H1 (cell line): Measurements from ENCODE around the gene GCK. TPM values are rescaled to one million over a fixed set of nuclear protein-coding genes. Genes with fewer than 3 reads are reported as not detected.

Experiments
- CTCF ChIA-PET: fragments of 300-600 bp; sonication (Branson Sonifier 250); formaldehyde crosslinking; loops from one replicate; lab custom pipeline; 2021; ENCODE audit not compliant: partially characterized antibody; lab: Charles Lee
- POLR2A ChIA-PET: fragments of 300-600 bp; sonication (Branson Sonifier 250); formaldehyde crosslinking; loops from one replicate; lab custom pipeline; 2021; ENCODE audit warnings: inconsistent platforms; ENCODE audit not compliant: partially characterized antibody; lab: Charles Lee
- DNase-seq, 2 experiments: peaks; one replicate each; pipeline versions ENCODE4 v3.0.0 to v3.0.0-alpha.2; 2010 to 2022; ENCODE audit warnings: low spot score in 2 of 2, low read depth in 1 of 2, mixed read lengths in 1 of 2
- FAIRE-seq: peaks from 2 replicates; lab custom pipeline; 2011; peaks lifted over from hg19 to GRCh38; lab: Jason Lieb, UNC
- H2AFZ ChIP-seq: 2 replicates; pipeline ENCODE4 v1.8.1; 2012; ENCODE audit warnings: low read length, inconsistent platforms
- H2AK5ac ChIP-seq: 2 replicates; pipeline ENCODE4 v1.6.1; 2013; ENCODE audit warnings: low read depth, low read length
- H2BK120ac ChIP-seq: replicated peaks from 2 replicates; pipeline ENCODE3; 2013; ENCODE audit warnings: low read depth, low read length, inconsistent platforms
- H2BK12ac ChIP-seq: 2 replicates; pipeline ENCODE4 v1.6.1; 2013; ENCODE audit warnings: low read depth, low read length
- H2BK15ac ChIP-seq: 2 replicates; pipeline ENCODE4 v1.6.1; 2013; ENCODE audit warnings: low read length
- H2BK20ac ChIP-seq: 2 replicates; pipeline ENCODE4 v1.6.1; 2013; ENCODE audit warnings: low read length
- H2BK5ac ChIP-seq: 2 replicates; pipeline ENCODE4 v1.6.1; 2013; ENCODE audit warnings: low read depth, low read length
- H3K14ac ChIP-seq: 2 replicates; pipeline ENCODE4 v1.6.1; 2013; ENCODE audit warnings: inconsistent platforms; ENCODE audit not compliant: insufficient read length
- H3K18ac ChIP-seq: 2 replicates; pipeline ENCODE4 v1.6.1; 2013; ENCODE audit warnings: low read length; ENCODE audit errors: extremely low read depth
- H3K23ac ChIP-seq: 2 replicates; pipeline ENCODE4 v1.6.1; 2013; ENCODE audit warnings: inconsistent platforms; ENCODE audit not compliant: insufficient read length
- H3K23me2 ChIP-seq: 2 replicates; pipeline ENCODE4 v1.6.1; 2013; ENCODE audit warnings: low read depth, low read length
- H3K27ac ChIP-seq: 2 replicates; pipeline ENCODE4 v1.6.1; 2011; ENCODE audit warnings: low read depth, low read length, inconsistent platforms
- H3K27me3 ChIP-seq, 4 experiments: replicated peaks in 1 of 4; 1 replicate in 1 of 4; 2 replicates in 3 of 4; pipeline versions ENCODE4 v1.6.1 to v1.8.1; 2011 to 2013; ENCODE audit warnings: low read length in 3 of 4, mild to moderate bottlenecking in 3 of 4, inconsistent platforms in 2 of 4, mixed read lengths in 2 of 4, moderate library complexity in 1 of 4; ENCODE audit not compliant: control insufficient read depth in 3 of 4, insufficient read depth in 3 of 4; ENCODE audit errors: extremely low read depth in 1 of 4
- H3K36me3 ChIP-seq, 4 experiments: 2 replicates each; pipeline versions ENCODE4 v1.6.1 to v1.8.1; 2011 to 2013; ENCODE audit warnings: mild to moderate bottlenecking in 4 of 4, low read length in 3 of 4, moderate library complexity in 2 of 4, control low read depth in 1 of 4, inconsistent platforms in 1 of 4; ENCODE audit not compliant: insufficient read depth in 4 of 4, control insufficient read depth in 2 of 4
- H3K4ac ChIP-seq: replicated peaks from 2 replicates; pipeline ENCODE3; 2013; ENCODE audit warnings: low read length, low read depth, mixed read lengths, inconsistent platforms; ENCODE audit not compliant: insufficient read length
- H3K4me1 ChIP-seq, 4 experiments: replicated peaks in 1 of 4; 1 replicate in 1 of 4; 2 replicates in 3 of 4; pipeline versions ENCODE4 v1.6.1 to v1.8.1; 2011 to 2013; ENCODE audit warnings: low read length in 3 of 4, inconsistent platforms in 2 of 4, mixed read lengths in 1 of 4; ENCODE audit not compliant: insufficient read depth in 4 of 4, control insufficient read depth in 3 of 4
- H3K4me2 ChIP-seq, 2 experiments: 2 replicates each; pipeline versions ENCODE4 v1.6.1 to v1.8.1; 2011 to 2013; ENCODE audit warnings: low read depth in 2 of 2, low read length in 2 of 2, control low read depth in 1 of 2, inconsistent platforms in 1 of 2, mild to moderate bottlenecking in 1 of 2; ENCODE audit not compliant: insufficient read depth in 1 of 2
- H3K4me3 ChIP-seq, 4 experiments: fragments of 200-600, 300-600 bp in 1 of 4; sonication (generic), shearing (Covaris generic), sonication (Bioruptor Twin) in 1 of 4; 2 replicates each; pipeline versions ENCODE4 v1.5.1 to v1.8.1; 2011 to 2016; ENCODE audit warnings: low read length in 4 of 4, low read depth in 3 of 4, control low read depth in 2 of 4, inconsistent platforms in 2 of 4, mild to moderate bottlenecking in 2 of 4, mixed read lengths in 1 of 4, moderate library complexity in 1 of 4; ENCODE audit not compliant: insufficient read depth in 2 of 4; ENCODE audit errors: extremely low read depth in 1 of 4
- H3K56ac ChIP-seq: replicated peaks from 2 replicates; pipeline ENCODE3; 2013; ENCODE audit warnings: low read depth, mild to moderate bottlenecking, mixed read lengths, low read length, inconsistent platforms; ENCODE audit not compliant: insufficient read length
- H3K79me1 ChIP-seq: 2 replicates; pipeline ENCODE4 v1.6.1; 2013; ENCODE audit warnings: low read depth, low read length, control low read depth
- H3K79me2 ChIP-seq, 2 experiments: 2 replicates each; pipeline versions ENCODE4 v1.6.1 to v1.8.1; 2012 to 2013; ENCODE audit warnings: low read length in 2 of 2, mild to moderate bottlenecking in 2 of 2, inconsistent platforms in 1 of 2; ENCODE audit not compliant: insufficient read depth in 2 of 2, control insufficient read depth in 1 of 2
- H3K9ac ChIP-seq, 4 experiments: replicated peaks in 1 of 4; 1 replicate in 1 of 4; 2 replicates in 3 of 4; pipeline versions ENCODE4 v1.6.1 to v1.8.1; 2011 to 2013; ENCODE audit warnings: low read depth in 3 of 4, low read length in 3 of 4, control low read depth in 2 of 4, mild to moderate bottlenecking in 2 of 4, moderate library complexity in 2 of 4, inconsistent platforms in 1 of 4; ENCODE audit errors: extremely low read depth in 1 of 4
- H3K9me3 ChIP-seq, 2 experiments: 2 replicates each; pipeline versions ENCODE4 v1.6.1 to v1.8.1; 2012 to 2013; ENCODE audit warnings: mild to moderate bottlenecking in 2 of 2, moderate library complexity in 2 of 2, control low read depth in 1 of 2, inconsistent platforms in 1 of 2, low read depth in 1 of 2, low read length in 1 of 2, mixed read lengths in 1 of 2; ENCODE audit not compliant: insufficient read depth in 2 of 2
- H4K20me1 ChIP-seq, 2 experiments: replicated peaks in 1 of 2; 2 replicates each; pipeline versions ENCODE3 to v1.8.1; 2011 to 2013; ENCODE audit warnings: inconsistent platforms in 2 of 2, low read length in 2 of 2, mild to moderate bottlenecking in 1 of 2; ENCODE audit not compliant: insufficient read depth in 2 of 2, control insufficient read depth in 1 of 2
- H4K5ac ChIP-seq: 2 replicates; pipeline ENCODE4 v1.6.1; 2013; ENCODE audit warnings: low read length, low read depth, mixed read lengths, inconsistent platforms; ENCODE audit not compliant: insufficient read length
- H4K8ac ChIP-seq: 2 replicates; pipeline ENCODE4 v1.8.0; 2013; ENCODE audit warnings: mild to moderate bottlenecking, moderate library complexity, low read length, inconsistent platforms; ENCODE audit not compliant: insufficient read depth; ENCODE audit errors: extremely low read depth
- H4K91ac ChIP-seq: replicated peaks from 2 replicates; pipeline ENCODE3; 2013; ENCODE audit warnings: low read length, mixed read lengths, inconsistent platforms; ENCODE audit not compliant: insufficient read length
- CREB1 ChIP-seq: IDR thresholded peaks from 2 replicates; pipeline ENCODE4 v1.6.1; 2012; ENCODE audit warnings: inconsistent platforms
- GABPA ChIP-seq: IDR thresholded peaks from 2 replicates; pipeline ENCODE4 v1.6.1; 2011; ENCODE audit warnings: mild to moderate bottlenecking, low read length, moderate library complexity, borderline replicate concordance; ENCODE audit not compliant: insufficient read depth
- KDM1A ChIP-seq: fragments of 200-600, 300-600 bp; sonication (generic); IDR thresholded peaks from 2 replicates; pipeline ENCODE4 v1.7.1; 2016; ENCODE audit warnings: mild to moderate bottlenecking, low read length, borderline replicate concordance
- NANOG ChIP-seq: IDR thresholded peaks from 2 replicates; pipeline ENCODE4 v1.6.1; 2011; ENCODE audit warnings: low read length, low read depth, mild to moderate bottlenecking, inconsistent platforms; ENCODE audit not compliant: insufficient read depth, poor library complexity, severe bottlenecking
- RFX5 ChIP-seq: IDR thresholded peaks from 2 replicates; pipeline ENCODE4 v1.6.1; 2011; ENCODE audit warnings: low read depth, low read length, improper control_type of control experiment, borderline replicate concordance
- SIRT6 ChIP-seq: IDR thresholded peaks from one replicate; pipeline ENCODE4 v1.7.1; 2012; ENCODE audit warnings: low read length, inconsistent platforms
- SP4 ChIP-seq: IDR thresholded peaks from 2 replicates; pipeline ENCODE4 v1.6.1; 2012; ENCODE audit warnings: low read length, inconsistent platforms
- TAF7 ChIP-seq: optimal IDR thresholded peaks from 2 replicates; pipeline ENCODE3; 2011; ENCODE audit warnings: low read depth, mild to moderate bottlenecking, inconsistent platforms, low read length, moderate library complexity, borderline replicate concordance
- WGBS, 2 experiments: shearing (Covaris generic) in 1 of 2; methylation state at CpG; one replicate each; pipeline versions ENCODE4 v1.1.6 to v1.1.7; 2013 to 2015; ENCODE audit warnings: low lambda C conversion rate in 2 of 2, mixed read lengths in 2 of 2, inconsistent platforms in 1 of 2, low coverage in 1 of 2, missing lambda C conversion rate in 1 of 2; ENCODE audit not compliant: insufficient replicate concordance in 2 of 2, insufficient coverage in 1 of 2, insufficient read length in 1 of 2; ENCODE audit errors: extremely low coverage in 1 of 2, missing lambda C conversion rate in 1 of 2; 5-methylcytosine and 5-hydroxymethylcytosine counted together
- polyA plus RNA-seq, 7 experiments: library from polyadenylated mRNA; depleted of rRNA in 3 of 7; stranded (reverse) in 5 of 7; unstranded in 2 of 7; fragments of >200 nt in 5 of 7; fragments of 200-250 nt in 2 of 7; gene quantifications; 1 replicate in 5 of 7; 2 replicates in 1 of 7; 4 replicates in 1 of 7; pipeline versions ENCODE4 v1.2.1 to v1.2.3, GENCODE V29; 2011 to 2013; ENCODE audit warnings: missing spikeins in 2 of 7, mixed read lengths in 2 of 7
- total RNA-seq: library from RNA; stranded (reverse); fragmentation: NEBNext Ultra II Directional; extraction: Animal tissue kit (Norgen Biotek cat#: 25700); gene quantifications from 2 replicates; pipeline ENCODE4 v1.2.1, GENCODE V29; 2021
- TF ChIP-seq, protein P1 (sequence below): IDR thresholded peaks from 2 replicates; pipeline ENCODE4 v1.6.1; 2012; ENCODE audit warnings: inconsistent platforms

GCK gene
- total and polyA plus RNA-seq, 2 of the 8 experiments (the other 6 are each of a cell fraction or from before 2014, with no cell fraction given), result 2.4 to 4.9 TPM

DNA sequence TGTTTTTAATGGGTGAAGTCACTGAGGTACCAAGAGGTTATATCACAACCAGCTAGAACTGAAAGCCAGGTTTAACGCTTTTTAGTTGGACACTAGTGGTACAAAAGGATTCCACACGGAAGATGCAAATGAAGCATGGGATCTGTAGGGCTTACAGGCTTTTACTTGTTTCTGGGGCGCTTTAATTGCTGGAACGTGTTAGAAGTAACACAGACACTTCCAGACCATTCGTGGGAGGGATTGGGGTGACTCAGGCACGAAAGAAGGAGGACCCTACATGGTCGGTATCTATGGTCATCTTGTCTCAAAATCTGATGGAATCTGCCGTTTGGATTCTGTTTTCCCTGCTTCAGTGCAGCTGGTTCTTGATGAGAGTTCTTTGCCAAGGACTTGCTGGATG, 12.6 kb upstream of the GCK start:
- H3K27me3 ChIP-seq, result peaks cover 0 to 3% (median under 1%) of the 10 kb centered on the region in 4 experiments; a peak in 2 of 7 replicates
- no peak overlapping the region for H4K5ac ChIP-seq
- no peak overlapping the region for H3K4ac ChIP-seq
- H2BK5ac ChIP-seq, result no peak overlapping the region
- no peak overlapping the region for H2BK20ac ChIP-seq
- H3K14ac ChIP-seq, result no peak overlapping the region
- H3K79me1 ChIP-seq, result no peaks in the 10 kb centered on the region; the same call in none of the 2 replicates
- 35% methylated on average over 8 of the region's 8 CpGs; no CpG with 5 or more reads in 1 of the 2 experiments for WGBS, 2 experiments
- no peak overlapping the region for H4K91ac ChIP-seq
- H3K18ac ChIP-seq, result no peak overlapping the region
- H3K9ac ChIP-seq, result peak overlapping the region in 2 of 4 experiments; percentile 64 to 79; a peak in 2 of 7 replicates
- H3K23ac ChIP-seq, result no peak overlapping the region
- no peak overlapping the region for H2BK12ac ChIP-seq
- H2BK120ac ChIP-seq, result no peak overlapping the region
- H3K27ac ChIP-seq, result no peak overlapping the region
- peaks cover 0 to 2% (median 0%) of the 10 kb centered on the region in 4 experiments; a peak in 1 of 7 replicates for H3K4me1 ChIP-seq
- H3K9me3 ChIP-seq, result no peaks in the 10 kb centered on the region
- H4K8ac ChIP-seq, result no peak overlapping the region
- no peak overlapping the region for H3K56ac ChIP-seq
- peak overlapping the region; percentile 82 to 99 (median 90) for H3K4me3 ChIP-seq
- no peak for FAIRE-seq
- peak overlapping the region; percentile 63 to 95 for H3K4me2 ChIP-seq
- ChIA-PET POLR2A (interaction anchor here (0.9 to 1.6 kb wide), 4 partner anchors 10 to 79 kb away, joined by 3 read pairs; partner anchors contain the start of gene POLD2), CTCF (interaction anchor here (1.1 to 2.6 kb wide), 6 partner anchors 9 to 117 kb away, joined by 3 to 11 read pairs (median 4); no protein-coding TSS in a partner anchor)
- TF ChIP-seq KDM1A (no peak), TAF7 (no peak), NANOG (no peak), SP4 (no peak), CREB1 (no peak), SIRT6 (no peak), GABPA (no peak), RFX5 (no peak)
- TF ChIP-seq, protein P1, sequence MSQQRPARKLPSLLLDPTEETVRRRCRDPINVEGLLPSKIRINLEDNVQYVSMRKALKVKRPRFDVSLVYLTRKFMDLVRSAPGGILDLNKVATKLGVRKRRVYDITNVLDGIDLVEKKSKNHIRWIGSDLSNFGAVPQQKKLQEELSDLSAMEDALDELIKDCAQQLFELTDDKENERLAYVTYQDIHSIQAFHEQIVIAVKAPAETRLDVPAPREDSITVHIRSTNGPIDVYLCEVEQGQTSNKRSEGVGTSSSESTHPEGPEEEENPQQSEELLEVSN, result no peak
- H3K79me2 ChIP-seq, result peaks cover 18 to 32% of the 10 kb centered on the region in 2 experiments
- no peak overlapping the region for H2AK5ac ChIP-seq
- 0 out of 2 replicates have a peak, but pooled peaks cover 4% of the 10 kb centered on the region for H3K23me2 ChIP-seq
- H2BK15ac ChIP-seq, result no peak overlapping the region
- DNase-seq, result no peak
- H4K20me1 ChIP-seq, result peaks cover 3 to 14% of the 10 kb centered on the region in 2 experiments
- no peak overlapping the region for H2AFZ ChIP-seq
- peaks cover 6 to 20% (median 18%) of the 10 kb centered on the region in 4 experiments for H3K36me3 ChIP-seq
